Stimulated activated CD4-positive, alpha-beta T cell treated with anti-CD3 and anti-CD28 coated beads, TNF-alpha, amount 100 ng/mL, for 48 hours (primary cell): ENCODE data around the gene SYT15.
A peak's percentile ranks its signal among the peaks of the same experiment; 100 is the strongest.
"Not testable (repeated sequence)": the region's sequence is repeated elsewhere in the genome, so short reads cannot be mapped to it uniquely, and the experiment has no call there.

Experiments used
- DNase-seq, 3 donors: peaks; one replicate each; pipeline ENCODE4 v3.0.0-alpha.2; 2020; ENCODE audit warnings: low read depth in 3 of 3

SYT15 gene

DNA sequence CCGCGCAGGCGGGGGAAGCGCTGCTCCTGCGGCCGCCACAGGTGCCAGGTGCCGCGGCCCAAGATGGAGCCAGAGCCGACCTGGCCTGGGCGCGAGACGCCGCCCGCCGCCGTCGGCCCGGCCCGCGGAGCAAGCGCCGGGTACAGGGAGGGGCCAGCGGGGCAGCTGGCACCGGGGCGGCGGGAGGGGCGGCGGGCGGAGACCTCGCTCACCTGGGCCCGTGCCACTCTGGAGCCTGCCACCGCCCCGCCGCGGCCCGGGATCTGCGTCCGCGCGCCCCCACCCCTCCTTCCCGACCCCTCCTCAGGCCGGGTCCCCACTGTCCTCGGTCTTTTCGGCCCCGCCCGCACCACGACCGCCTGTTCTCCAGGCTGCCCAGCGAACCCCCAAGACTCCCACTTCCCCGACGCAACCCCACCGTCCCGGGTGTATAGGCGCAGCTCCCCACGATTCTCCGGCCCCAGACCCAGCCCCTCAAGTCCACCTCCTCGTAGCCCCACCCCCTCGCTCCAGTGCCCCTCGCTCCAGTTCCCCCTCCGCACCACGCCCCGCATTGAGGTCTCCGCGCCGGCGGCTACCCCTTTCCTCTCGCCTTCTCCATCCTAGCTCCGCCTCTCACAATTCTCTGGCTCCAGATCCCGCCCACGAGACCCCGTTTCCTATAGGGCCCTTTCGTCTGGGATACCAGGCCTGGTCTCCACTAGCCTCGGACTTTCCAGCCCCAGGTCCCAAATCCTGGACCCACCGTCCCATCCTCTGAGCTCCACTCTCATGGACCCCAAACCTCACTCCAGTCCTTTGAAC lies 22.2 kb upstream of the SYT15 start, which contains the start of gene GPRIN2:
Gene GPRIN2 (minus strand): TSS at position 144 of the 804 bp plus-strand sequence. CDS start 5,922 bp downstream, outside the sequence.
- no peak for DNase-seq

DNA sequence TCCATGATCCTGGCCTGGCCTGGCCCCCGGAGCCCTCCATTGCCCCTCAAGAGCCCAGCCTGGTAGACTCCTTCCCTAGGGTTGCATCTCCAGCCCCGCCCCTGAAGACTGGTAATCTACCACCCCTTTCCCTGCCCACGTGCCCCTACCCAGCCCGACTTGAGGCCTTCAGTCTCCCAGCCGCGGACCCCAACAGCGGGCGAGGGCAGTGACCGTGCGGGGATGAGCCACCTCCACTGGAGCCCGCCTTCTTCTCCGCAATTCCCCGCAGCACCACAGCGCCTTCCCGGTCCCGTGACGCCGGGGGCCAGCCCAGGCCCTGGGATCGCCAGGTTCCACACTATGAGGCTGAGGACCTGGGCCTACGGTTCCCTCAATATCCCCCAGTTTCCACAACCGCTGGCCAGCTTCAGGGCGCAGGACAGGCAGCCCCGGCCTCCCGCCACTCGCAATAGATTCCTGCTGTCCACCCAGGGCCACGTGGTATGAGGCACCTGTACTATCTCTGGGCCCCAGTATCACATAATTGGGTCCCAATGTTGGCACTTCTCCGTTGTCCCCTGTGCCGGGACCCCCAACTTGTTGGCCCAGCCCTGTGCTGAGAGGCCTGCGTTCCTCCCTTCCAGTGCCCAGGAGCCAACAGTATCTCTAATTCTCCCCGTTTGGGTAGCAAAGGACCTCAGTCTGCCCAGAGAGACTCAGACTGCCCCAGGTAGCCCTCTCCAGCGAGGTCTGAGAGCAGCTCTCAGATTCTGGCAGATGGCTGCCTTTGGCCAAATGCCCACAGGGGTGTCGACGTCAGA lies 21.4 kb upstream of the SYT15 start:
- no peak for DNase-seq

DNA sequence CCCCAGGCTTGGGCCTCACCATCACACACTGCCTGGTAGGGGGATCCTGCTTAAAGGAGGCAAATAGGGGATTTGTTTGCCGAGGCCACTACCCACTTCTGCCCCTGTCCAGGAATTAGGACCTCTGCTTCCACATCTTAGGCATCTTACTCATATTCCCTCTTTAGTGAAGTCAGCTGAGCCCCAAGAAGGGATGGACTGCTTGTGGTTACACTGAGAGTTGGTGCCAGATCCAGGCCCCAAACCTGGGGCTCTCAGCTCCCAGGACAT lies 20.9 kb upstream of the SYT15 start:
- no peak for DNase-seq

DNA sequence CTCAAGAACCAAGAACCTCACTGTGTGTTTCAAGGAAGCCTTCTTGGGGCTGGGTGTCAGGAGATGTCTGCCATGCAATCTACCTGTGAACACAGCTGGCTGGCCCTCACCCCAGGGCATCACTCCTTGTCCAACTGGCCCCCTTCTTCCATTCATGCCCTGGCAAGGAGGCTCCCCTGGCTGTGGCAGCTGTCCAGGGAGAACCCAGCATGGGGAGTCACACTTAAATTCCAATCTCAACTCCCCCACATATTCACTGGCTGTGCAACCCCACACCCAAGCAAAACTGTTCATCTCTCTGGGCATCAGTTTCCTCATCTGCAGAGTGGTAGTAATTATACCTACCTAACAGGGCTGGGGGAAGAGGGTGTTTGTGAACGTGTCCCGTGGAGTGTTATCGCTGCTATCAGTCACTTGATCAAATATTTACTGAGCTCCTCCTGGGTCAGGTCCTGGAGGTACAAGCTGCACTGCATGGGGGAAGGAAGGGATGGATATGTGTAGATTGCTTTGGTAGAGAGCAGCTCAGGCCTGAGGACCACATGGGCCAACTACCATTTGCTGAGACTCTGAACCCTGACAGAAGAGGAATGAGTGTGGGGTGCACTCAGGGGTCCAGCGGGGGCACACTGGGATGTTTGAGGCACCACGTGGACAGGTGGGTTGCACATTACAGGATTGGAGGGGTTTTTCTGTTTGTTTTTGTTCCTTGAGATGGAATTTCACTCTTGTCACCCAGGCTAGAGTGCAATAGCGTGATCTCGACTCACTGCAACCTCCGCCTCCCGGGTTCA lies 20.3 kb upstream of the SYT15 start:
- DNase-seq = no peak

DNA sequence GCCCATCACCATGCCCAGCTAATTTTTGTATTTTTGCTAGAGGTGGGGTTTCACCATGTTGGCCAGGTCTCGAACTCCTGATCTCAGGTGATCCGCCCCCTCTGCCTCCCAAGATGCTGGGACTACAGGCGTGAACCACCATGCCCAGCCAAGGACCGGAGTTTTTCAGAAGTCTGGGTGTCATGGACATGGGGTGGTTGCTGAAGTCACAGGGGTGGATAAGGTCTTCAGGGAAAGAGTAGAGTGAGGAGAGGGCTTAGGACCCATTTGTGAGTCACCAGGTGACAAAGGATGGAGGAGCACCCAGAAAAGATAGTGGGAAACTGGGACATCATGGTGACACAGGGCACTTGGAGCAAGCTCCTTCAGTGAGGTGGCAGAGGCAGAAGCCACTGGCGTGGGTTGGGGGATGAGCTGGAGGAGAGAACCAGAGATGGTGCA lies 19.7 kb upstream of the SYT15 start:
- no peak for DNase-seq

DNA sequence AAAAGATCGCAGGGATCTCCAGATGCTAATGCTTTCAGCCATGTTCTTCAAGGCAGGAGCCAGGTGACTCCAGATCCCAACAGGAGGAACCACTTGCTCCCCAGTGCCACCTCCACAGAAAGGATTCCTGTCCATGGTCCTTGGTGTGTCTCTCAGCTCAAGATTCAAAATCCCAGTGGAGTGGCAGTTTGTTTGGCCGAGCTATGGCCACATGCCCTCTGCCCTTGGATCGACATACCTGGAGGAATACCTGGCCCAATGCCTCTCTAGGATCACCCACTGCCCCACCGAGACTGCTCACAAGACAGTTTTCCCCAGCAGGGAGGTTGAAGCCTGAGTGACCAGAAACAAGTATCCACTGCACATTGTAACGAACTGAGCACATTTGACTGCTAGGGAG lies 18.5 kb upstream of the SYT15 start:
- no peak for DNase-seq

DNA sequence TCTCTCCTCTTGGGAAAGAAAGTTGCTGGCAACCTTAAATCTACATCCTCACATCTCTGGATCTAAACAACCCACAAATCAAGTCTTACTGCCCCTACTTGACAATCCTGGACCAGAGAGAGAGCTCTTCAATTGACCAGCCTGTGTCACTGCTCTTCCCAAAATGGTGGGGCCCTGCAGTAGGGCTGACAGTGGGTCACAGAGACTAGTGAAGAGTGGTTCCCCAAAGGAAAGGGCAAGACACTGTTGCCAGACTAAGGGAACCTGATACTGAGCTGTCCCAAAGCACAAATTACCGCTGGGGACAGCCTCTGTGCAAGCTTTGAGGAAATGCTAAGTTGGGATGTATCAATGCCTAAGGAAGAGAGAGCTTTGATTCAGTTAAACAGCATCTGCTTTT lies 18.0 kb upstream of the SYT15 start:
- no peak for DNase-seq

DNA sequence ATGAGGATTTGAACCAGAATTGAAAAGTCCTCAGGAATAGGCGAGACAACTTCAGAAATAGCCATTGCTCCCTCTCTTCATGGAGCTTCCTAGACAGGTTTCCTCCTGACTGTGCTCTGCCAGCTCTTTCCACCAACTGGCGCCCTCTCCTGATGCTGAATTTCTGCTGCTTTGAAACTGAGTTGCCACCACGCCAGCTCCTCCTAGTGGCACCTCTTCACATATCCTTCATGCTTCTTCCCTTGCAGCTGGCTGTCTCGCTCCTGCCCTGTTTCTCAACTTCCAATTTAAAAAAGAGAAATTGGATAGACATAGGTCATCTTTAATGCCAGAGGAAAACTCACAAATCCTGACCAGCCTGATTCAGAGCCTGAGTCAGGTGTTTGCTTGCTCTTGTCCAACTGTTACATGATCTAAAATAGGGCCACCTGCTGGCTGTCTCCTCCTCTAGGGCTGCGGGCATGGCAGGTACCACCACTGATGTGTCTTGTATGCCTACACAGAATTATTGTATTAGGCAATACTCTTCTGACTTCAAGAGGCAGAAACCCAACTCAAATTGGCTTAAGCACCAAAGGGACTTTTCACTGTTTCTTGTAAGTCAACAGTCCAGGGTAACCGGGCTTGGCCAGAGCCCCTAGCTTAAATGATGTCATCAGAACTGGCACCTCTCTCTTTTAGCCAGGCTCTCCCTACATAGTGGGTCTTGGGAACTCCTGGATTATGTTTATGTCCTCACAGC lies 13.2 kb upstream of the SYT15 start:
- peak in 1 of 3 donors; percentile 19 for DNase-seq

DNA sequence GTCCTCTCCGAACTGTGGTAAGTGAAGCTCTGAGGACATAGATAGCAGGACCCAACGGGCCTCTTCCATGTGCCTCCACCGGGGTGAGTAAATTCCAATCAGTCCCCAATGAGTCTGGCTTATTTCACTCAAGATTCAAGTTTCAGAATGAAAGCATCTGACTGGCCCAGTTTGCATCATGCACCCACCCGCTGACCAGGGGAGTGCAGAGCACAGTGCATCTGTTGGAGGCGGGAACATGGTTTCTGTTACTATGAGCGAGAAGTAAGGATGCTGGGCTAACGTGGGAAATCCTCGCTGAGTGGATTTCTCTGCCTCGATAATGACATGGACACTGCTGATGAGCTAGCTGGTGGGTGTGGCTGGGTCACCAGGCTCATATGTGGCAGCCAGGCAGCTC lies 11.8 kb upstream of the SYT15 start:
- DNase-seq = not testable (repeated sequence)

DNA sequence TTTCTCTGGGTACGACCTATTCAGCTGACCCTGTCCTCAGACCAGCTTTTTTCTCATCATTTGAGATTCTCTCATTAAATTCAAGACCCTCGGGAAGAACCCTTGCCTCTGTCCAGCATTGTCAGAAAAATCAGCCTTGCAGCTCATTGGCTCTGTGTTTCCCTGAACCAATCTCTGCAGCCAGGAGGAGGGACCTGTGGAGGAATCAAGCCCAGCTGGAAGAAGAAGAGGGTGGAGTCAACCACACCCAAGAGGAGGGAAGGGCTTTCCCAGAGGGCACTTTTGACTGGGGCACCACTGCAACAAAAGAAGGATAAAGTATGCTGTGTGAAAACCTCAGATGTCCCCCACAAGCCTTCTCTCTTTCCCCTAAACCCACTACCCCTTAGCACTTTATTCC lies 8.3 kb upstream of the SYT15 start:
- not testable (repeated sequence) for DNase-seq

DNA sequence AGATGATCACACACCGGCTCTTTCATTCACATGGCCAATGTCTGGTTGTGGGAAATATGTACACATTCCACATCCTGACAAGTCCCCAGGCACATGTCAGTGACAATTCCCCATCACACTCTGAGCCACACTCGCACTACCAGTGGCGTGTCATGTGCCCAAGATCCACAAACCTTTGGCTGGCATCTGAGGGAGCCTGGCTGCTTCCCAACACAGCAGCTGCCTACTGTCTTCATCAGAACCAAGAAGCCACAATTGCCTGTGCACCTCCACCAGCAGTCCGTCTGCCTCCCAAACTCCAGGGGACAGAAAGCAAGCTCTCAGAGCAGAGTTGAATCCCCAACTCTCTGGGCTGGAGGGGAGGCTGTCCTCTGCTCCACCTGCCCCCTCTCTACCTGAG lies 6.2 kb upstream of the SYT15 start:
- not testable (repeated sequence) for DNase-seq

DNA sequence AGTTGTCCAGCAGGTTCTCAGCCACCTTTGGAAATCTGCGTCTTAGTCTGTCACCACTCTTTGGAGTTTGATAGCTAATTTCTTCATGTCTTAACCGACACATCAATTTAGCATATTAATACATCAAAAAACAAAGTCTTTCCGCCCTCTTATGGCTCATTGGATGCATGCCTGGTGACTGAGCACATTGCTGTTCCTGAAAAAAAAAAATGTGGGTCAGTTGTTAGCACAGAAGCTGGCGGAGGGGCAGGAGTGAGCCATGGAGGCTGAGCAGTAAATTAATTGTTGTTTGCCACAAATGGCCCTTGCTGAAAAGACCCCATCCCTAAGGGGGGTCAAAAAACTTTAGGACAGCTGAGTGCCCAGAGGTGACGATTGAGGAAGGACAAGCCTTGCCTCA lies 5.6 kb upstream of the SYT15 start:
- DNase-seq = not testable (repeated sequence)

DNA sequence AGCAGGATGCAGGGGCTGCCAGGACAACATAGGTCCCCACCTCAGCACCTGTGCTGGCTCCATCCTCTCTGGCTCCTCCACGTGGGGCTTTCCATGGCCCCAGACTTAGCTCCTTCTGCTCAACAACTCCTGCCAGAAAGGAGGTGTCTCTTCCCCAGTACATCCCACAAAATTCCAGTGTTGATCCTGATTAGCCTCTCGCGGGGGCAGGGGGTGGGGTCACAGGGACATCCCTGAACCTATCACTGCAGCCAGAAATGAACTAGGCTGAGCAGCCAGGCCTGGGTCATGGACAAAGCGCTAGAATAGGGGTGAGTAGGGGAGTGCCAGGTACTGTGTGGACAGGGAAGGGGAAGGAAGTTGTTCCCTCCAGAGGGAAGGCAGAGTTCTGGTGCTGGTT lies 5.0 kb upstream of the SYT15 start:
- not testable (repeated sequence) for DNase-seq

DNA sequence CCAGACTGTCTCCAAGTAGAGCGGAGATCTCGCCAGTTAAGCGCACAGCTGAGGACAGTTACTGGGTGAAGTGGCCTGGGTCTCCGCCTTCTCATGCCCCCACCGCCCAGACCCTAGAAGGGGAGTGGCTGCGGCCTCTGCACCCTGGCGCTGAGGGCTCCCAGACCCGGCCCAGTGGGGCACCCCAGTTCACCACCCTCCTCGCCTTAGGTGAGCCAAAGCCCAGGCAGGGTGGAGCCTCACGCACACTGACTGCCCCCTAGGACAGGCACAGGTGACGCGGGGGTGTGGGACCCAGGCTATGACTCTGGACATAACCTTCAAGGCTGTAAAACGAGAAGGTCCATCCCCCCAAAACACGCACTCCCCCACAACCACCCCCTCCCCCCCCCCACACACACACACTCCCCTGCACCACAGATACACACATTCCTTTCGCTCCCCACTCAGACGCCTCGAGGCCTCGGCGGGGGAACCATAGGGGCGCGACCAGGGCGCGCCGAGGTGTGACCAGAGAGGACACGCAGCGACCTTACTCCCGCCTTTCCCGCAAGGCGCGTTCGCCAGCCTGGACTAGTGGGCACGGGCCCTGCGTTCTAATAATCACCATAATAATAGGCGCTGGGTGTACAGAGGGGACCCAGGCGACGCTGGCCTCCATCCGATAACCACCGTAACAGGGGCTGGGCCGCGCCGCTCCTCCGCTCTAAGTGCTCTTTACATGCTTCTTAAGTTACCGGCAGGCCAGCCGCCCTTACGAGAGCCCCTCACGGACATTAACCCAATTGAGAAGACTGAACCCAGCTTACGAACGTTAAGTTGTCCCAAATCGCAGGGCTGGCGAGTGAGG lies 1.1 kb upstream of the SYT15 start:
- DNase-seq = not testable (repeated sequence)

DNA sequence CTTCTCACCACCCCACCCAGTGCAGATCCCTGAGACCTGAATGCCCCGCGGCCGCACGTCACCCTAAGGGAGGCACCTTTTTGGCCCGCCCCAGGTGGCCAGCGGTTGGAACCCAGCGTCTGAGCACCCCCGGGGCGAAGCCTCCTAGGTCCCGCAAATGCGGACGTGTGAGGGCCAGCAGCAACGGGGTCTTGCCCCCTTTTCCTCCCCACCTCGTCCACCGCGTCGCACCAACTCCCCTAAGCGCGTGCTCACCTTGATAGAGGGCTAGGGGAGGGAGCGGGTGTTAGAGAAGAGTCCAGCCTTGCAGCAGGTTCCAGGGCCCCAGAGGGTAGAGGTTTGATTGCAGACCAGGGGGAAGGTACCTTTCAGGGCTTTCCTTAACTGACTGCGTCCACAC lies 450 bp downstream of the SYT15 start:
- DNase-seq = not testable (repeated sequence)

DNA sequence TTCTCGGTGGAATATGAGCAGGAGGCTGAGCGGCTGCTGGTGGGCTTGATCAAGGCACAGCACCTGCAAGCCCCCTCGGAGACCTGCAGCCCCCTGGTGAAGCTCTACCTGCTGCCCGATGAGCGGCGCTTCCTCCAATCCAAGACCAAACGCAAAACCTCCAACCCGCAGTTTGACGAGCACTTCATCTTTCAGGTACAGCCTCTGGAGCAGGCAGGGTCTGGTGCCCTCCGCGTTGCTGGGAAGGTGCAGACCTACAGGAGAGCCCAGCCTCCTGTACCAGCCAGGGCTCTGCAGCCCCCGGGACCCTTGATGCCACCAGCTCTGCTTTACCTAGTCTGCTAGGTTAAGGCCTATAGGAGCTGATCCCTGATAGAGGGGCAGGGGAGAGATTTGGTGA lies 3.1 kb downstream of the SYT15 start:
- DNase-seq = not testable (repeated sequence)

DNA sequence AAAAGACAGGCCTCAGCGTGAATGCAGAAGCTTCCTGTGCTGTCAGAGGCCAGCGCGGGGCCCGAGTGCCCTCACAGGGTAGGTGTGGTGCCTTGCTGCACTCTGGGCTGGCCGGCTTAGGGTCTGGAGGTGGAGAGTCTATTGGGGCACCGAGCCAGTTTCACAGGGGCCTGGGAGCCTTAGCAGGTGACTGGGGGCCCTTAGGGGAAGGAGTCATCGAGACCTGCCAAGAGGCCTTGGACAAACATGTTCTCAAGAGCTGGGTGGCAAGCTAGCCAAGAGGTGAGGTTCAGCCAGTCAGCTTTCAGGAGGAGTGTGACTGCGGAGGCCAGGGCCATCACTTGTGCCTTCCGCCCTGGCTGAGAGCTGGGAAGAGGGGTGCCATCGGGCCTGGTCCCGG lies 3.6 kb downstream of the SYT15 start:
- DNase-seq = not testable (repeated sequence)

DNA sequence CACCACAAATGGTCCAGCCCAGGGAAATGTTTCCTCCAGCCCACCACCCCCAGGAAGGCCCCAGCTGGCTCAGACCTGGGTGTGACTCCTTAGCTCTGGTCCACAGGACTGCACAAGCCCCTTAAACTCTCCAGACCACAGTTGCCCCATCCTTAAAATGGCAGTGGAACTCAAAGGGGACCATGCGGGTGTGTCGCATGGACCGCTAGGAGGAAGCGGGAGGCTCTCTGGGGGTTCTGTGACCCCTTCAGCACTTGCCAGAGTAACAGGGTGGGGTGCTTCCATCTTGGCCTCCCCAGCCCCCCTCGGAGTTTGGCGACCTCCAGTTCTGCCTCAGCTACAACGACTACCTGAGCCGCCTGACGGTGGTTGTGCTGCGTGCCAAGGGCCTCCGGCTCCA lies 5.3 kb downstream of the SYT15 start:
- DNase-seq = not testable (repeated sequence)

DNA sequence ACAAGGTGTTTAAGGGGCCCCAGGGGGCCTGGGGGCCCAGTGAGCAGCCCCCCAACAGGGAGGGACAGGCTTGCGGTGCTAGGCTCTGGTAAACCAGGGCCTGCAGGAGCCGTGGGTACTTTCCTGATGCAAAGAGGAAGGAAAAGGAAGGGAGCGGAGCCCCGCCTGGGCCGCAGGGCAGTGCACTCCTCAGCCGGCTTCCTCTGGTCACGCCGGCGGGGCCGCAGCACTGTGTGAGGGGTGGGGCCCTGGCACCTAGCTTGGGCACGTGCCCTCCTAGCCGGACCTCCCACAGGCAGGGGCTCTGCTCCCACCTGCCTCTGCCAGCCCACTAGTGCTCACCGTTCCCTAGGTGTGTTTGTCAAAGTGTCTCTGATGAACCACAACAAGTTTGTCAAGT lies 6.3 kb downstream of the SYT15 start:
- not testable (repeated sequence) for DNase-seq

DNA sequence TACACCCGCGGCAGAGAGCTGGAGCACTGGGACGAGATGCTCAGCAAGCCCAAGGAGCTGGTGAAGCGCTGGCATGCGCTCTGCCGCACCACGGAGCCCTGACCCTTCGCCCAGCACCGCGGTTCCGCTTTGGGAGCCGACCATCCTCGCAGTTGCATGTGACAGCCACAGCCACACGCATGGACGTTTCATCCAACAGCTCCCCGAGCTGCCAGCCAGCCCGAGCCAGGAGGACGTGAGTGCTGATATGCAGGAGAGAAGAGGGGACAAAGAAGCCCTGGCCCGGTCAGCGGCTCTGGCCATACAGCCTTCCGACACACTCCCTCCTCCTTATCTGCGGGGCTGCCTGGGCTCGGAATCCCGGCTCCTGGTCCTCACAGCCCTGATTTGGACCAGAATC lies 8.6 kb downstream of the SYT15 start:
- not testable (repeated sequence) for DNase-seq

DNA sequence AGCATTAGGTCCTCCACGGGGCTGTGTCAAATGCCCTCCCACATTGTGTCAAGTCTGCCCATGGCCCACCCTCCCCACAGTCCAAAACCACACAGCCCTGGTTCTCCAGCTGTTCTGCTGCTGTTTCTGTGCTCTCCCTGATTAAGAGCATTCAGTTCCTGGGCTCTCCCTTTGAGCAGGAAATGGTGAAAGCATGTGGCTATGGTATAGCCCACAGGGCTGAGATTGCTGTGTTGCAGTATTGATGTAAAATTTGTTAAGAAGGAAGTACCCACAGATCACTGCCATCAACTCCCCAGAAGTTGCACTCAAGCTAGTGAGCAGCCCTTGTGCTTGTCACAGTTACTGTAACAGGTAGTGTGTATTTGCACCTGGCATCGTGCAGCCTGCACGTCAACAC lies 9.3 kb downstream of the SYT15 start:
- DNase-seq = not testable (repeated sequence)
